ENCODE results near the gene OVAAL.

Gene OVAAL

GRCh38 chr1:180595966-180596365 lies 37.2 kb downstream of the OVAAL start:
- TF ChIP-seq POLR2AphosphoS5 (IDR thresholded peaks at IDR 0.05; ENCODE audit: low read depth, low read length), result no peak
- no peak for TF ChIP-seq REST (IDR thresholded peaks at IDR 0.05; ENCODE audit: insufficient read depth in 1 of 2, low read depth in 2 of 2, low read length in 2 of 2)
- no peak for TF ChIP-seq FOXP2 (optimal IDR thresholded peaks at IDR 0.05; ENCODE audit: borderline replicate concordance, extremely low read depth, extremely low read length, insufficient read depth)

GRCh38 chr1:180597520-180597919 lies 38.8 kb downstream of the OVAAL start:
- TF ChIP-seq FOXP2 (optimal IDR thresholded peaks at IDR 0.05; ENCODE audit: borderline replicate concordance, extremely low read depth, extremely low read length, insufficient read depth), result no peak
- TF ChIP-seq SIN3A (IDR thresholded peaks at IDR 0.05; ENCODE audit: borderline replicate concordance, insufficient read depth, low read length), result no peak
- TF ChIP-seq TAF1 (IDR thresholded peaks at IDR 0.05; ENCODE audit: borderline replicate concordance, insufficient read depth, low read length), result no peak
- TF ChIP-seq REST (IDR thresholded peaks at IDR 0.05; ENCODE audit: insufficient read depth in 1 of 2, low read depth in 2 of 2, low read length in 2 of 2), result no peak
- TF ChIP-seq POLR2AphosphoS5 (IDR thresholded peaks at IDR 0.05; ENCODE audit: low read depth, low read length), result no peak

GRCh38 chr1:180598333-180598974 lies 39.7 kb downstream of the OVAAL start:
- TF ChIP-seq TAF1 (IDR thresholded peaks at IDR 0.05; ENCODE audit: borderline replicate concordance, insufficient read depth, low read length) (no peak), SIN3A (IDR thresholded peaks at IDR 0.05; ENCODE audit: borderline replicate concordance, insufficient read depth, low read length) (no peak), REST (IDR thresholded peaks at IDR 0.05; ENCODE audit: insufficient read depth in 1 of 2, low read depth in 2 of 2, low read length in 2 of 2) (no peak), FOXP2 (optimal IDR thresholded peaks at IDR 0.05; ENCODE audit: borderline replicate concordance, extremely low read depth, extremely low read length, insufficient read depth) (no peak), POLR2AphosphoS5 (IDR thresholded peaks at IDR 0.05; ENCODE audit: low read depth, low read length) (no peak)

GRCh38 chr1:180600343-180600742 lies 41.6 kb downstream of the OVAAL start:
- TF ChIP-seq TAF1 (IDR thresholded peaks at IDR 0.05; ENCODE audit: borderline replicate concordance, insufficient read depth, low read length) (no peak), REST (IDR thresholded peaks at IDR 0.05; ENCODE audit: insufficient read depth in 1 of 2, low read depth in 2 of 2, low read length in 2 of 2) (no peak), FOXP2 (optimal IDR thresholded peaks at IDR 0.05; ENCODE audit: borderline replicate concordance, extremely low read depth, extremely low read length, insufficient read depth) (no peak), SIN3A (IDR thresholded peaks at IDR 0.05; ENCODE audit: borderline replicate concordance, insufficient read depth, low read length) (no peak), POLR2AphosphoS5 (IDR thresholded peaks at IDR 0.05; ENCODE audit: low read depth, low read length) (no peak)

- TF ChIP-seq TAF1 (IDR thresholded peaks at IDR 0.05; ENCODE audit: borderline replicate concordance, insufficient read depth, low read length), result no peak
These were observed 42.7 kb downstream of the OVAAL start for GRCh38 chr1:180601512-180601911.
